ENCODE data around the gene GMDS.

GMDS gene

DNA sequence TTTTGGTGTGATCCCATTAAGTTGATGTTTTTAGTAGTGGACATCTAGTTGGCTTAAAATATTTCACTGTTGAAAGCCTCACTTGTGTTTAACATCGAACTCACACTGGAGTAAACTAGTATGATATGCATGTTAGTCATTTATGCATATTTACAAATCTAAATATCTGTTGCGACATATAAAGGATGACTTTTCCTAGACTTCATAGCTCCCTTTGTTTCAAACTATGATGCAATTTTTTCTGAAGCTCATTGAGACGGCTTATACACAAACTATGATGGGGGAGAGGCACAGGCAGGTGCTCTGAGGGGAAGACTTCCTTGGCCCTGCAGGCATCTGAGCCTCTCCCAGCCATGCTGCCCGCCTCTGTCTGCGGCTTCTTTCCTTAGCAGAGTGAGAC is 647.5 kb downstream of the GMDS start:
- Histone ChIP-seq H3K9me3 (no peaks in the 10 kb centered on the region), H3K36me3 (no peaks in the 10 kb centered on the region), H3K27me3 (peaks cover 37% of the 10 kb centered on the region), H3K4me1 (peaks cover 13% of the 10 kb centered on the region), H3K4me3 (ENCODE audit: low read depth, low read length) (no peak overlapping the region)
- DNase-seq, result no peak
- TF ChIP-seq, protein P1, sequence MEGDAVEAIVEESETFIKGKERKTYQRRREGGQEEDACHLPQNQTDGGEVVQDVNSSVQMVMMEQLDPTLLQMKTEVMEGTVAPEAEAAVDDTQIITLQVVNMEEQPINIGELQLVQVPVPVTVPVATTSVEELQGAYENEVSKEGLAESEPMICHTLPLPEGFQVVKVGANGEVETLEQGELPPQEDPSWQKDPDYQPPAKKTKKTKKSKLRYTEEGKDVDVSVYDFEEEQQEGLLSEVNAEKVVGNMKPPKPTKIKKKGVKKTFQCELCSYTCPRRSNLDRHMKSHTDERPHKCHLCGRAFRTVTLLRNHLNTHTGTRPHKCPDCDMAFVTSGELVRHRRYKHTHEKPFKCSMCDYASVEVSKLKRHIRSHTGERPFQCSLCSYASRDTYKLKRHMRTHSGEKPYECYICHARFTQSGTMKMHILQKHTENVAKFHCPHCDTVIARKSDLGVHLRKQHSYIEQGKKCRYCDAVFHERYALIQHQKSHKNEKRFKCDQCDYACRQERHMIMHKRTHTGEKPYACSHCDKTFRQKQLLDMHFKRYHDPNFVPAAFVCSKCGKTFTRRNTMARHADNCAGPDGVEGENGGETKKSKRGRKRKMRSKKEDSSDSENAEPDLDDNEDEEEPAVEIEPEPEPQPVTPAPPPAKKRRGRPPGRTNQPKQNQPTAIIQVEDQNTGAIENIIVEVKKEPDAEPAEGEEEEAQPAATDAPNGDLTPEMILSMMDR (IDR thresholded peaks at IDR 0.05; ENCODE audit: low read depth, low read length), result no peak

GRCh38 chr6:1597121-1597744 is 648.2 kb downstream of the GMDS start:
- Histone ChIP-seq H3K27me3 (peaks cover 44% of the 10 kb centered on the region), H3K4me1 (peaks cover 13% of the 10 kb centered on the region), H3K36me3 (no peaks in the 10 kb centered on the region), H3K9me3 (no peaks in the 10 kb centered on the region), H3K4me3 (ENCODE audit: low read depth, low read length) (no peak overlapping the region)
- TF ChIP-seq, protein P1 (IDR thresholded peaks at IDR 0.05; ENCODE audit: low read depth, low read length), result no peak
- DNase-seq, result no peak

- Histone ChIP-seq H3K4me3 (ENCODE audit: low read depth, low read length) (peak overlapping the region; percentile 31; the same call in 1 of the 2 replicates), H3K4me1 (peaks cover 13% of the 10 kb centered on the region), H3K9me3 (no peaks in the 10 kb centered on the region), H3K36me3 (no peaks in the 10 kb centered on the region), H3K27me3 (peaks cover 50% of the 10 kb centered on the region)
- DNase-seq, result peak; percentile 54
- TF ChIP-seq, protein P1 (IDR thresholded peaks at IDR 0.05; ENCODE audit: low read depth, low read length), result peak; percentile 91
Observed at GRCh38 chr6:1596088-1596852, 649.1 kb downstream of the GMDS start.

GRCh38 chr6:1595271-1596087 is 649.9 kb downstream of the GMDS start:
- TF ChIP-seq, protein P1 (IDR thresholded peaks at IDR 0.05; ENCODE audit: low read depth, low read length), result no peak
- no peaks in the 10 kb centered on the region for H3K9me3 ChIP-seq
- H3K36me3 ChIP-seq, result no peaks in the 10 kb centered on the region
- H3K27me3 ChIP-seq, result peaks cover 54% of the 10 kb centered on the region
- no peak for DNase-seq
- H3K4me3 ChIP-seq (ENCODE audit: low read depth, low read length), result no peak overlapping the region
- H3K4me1 ChIP-seq, result peaks cover 13% of the 10 kb centered on the region

DNA sequence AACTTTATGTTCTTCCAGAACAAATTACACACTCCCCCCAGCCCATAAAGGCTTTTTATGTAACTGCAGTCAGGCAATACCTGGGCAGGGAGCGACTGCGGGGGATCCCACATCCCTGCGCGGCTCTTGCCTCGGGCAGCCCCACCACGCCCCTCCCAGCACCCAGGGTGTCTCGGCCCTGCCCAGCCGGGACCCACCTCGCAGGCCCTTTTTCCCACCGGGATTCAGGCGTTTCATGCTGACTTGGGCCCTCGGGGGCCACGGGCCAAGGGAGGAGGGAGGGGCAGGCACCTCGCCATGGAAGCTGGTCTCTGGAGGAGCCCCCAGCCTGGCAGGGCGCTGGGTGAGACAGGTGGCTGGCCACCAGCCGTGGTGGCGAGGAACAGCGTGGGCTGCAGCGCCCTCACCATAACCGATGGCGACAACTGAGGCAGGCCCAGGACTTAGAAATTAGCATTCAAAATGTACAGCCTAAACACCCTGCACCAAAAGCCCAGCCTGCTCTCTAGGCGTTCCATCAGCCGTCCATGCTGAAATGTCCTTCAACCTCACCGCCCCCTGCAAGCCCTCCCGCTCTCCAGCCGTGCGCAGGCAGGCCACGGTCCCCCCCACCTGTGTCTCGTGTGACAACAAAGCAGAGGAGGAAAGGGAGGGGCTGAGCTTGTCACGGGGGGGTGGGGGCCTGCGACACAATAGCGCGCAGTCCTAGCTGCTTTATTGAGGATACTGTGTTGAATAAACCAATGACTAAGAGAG is 650.8 kb downstream of the GMDS start:
- H3K9me3 ChIP-seq, result no peaks in the 10 kb centered on the region
- peaks cover 63% of the 10 kb centered on the region for H3K27me3 ChIP-seq
- no peak overlapping the region for H3K4me3 ChIP-seq (ENCODE audit: low read depth, low read length)
- DNase-seq, result no peak
- no peaks in the 10 kb centered on the region for H3K36me3 ChIP-seq
- H3K4me1 ChIP-seq, result peaks cover 13% of the 10 kb centered on the region
- TF ChIP-seq, protein P1 (IDR thresholded peaks at IDR 0.05; ENCODE audit: low read depth, low read length), result no peak
